A549 (cell line): ENCODE measurements around the gene LYPD6B.

Source experiments
- HEYL ChIP-seq: fragments of 250-450 bp; sonication (Bioruptor Pico); IDR thresholded peaks from 2 replicates; pipeline ENCODE4 v1.8.0; 2021; ENCODE audit warnings: mild to moderate bottlenecking, moderate library complexity
- RNF2 ChIP-seq: fragments of 200-600 bp; sonication (generic); IDR thresholded peaks from 2 replicates; pipeline ENCODE4 v1.6.1; 2016; ENCODE audit warnings: low read depth, mild to moderate bottlenecking, antibody characterized with exemption, moderate library complexity, borderline replicate concordance

- TF ChIP-seq HEYL (CRISPR knock-in tag), result no peak
- TF ChIP-seq RNF2, result no peak
Observed at GRCh38 chr2:149155988-149156387, 117.5 kb downstream of the LYPD6B start.
